Measurements from ENCODE around the gene POP5.
"Not testable (repeated sequence)": the region's sequence is repeated elsewhere in the genome, so short reads cannot be mapped to it uniquely, and the experiment has no call there.

Gene POP5

DNA sequence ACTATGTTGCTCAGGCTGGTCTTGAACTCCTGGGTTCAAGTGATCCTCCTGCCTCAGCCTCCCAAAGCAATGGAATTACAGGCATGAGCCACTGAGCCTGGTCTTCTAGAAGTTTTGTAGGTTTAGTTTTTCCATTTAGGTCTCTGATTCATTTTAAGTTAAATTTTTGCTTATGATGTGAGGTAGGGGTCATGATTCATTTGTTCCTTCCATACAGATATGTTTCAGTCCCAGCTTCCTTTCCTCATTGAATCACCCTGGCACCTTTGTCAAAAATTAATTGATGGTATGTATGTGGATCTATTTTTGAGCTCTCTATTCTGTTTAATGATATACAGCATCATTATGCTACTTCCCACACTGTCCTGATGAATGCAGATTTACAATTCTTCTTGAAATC, 33.6 kb upstream of the POP5 start:
- FAIRE-seq (no peak), DNase-seq (ENCODE audit: insufficient read length, low spot score) (no peak)
- TF ChIP-seq, protein P1, sequence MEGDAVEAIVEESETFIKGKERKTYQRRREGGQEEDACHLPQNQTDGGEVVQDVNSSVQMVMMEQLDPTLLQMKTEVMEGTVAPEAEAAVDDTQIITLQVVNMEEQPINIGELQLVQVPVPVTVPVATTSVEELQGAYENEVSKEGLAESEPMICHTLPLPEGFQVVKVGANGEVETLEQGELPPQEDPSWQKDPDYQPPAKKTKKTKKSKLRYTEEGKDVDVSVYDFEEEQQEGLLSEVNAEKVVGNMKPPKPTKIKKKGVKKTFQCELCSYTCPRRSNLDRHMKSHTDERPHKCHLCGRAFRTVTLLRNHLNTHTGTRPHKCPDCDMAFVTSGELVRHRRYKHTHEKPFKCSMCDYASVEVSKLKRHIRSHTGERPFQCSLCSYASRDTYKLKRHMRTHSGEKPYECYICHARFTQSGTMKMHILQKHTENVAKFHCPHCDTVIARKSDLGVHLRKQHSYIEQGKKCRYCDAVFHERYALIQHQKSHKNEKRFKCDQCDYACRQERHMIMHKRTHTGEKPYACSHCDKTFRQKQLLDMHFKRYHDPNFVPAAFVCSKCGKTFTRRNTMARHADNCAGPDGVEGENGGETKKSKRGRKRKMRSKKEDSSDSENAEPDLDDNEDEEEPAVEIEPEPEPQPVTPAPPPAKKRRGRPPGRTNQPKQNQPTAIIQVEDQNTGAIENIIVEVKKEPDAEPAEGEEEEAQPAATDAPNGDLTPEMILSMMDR (IDR thresholded peaks at IDR 0.05; ENCODE audit: insufficient read depth, missing control alignments): no peak

DNA sequence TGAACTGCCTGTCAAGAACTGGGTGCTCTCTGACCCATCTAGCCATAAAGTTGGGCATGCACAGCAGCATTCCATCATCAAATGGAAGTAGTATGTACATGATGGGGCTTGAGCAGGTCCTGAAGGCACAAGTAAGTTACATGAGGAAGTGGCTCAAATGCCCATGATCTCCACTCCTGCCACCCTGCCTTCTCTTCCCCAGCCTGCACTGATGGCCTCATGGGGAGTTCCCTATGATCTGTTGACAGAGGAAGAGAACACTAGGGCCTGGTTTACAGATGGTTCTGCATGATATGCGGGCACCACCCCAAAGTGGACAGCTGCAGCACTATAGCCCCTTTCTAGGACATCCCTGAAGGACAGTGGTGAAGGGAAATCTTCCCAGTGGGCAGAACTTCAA, 30.3 kb upstream of the POP5 start:
- not testable (repeated sequence) for FAIRE-seq; DNase-seq (ENCODE audit: insufficient read length, low spot score)

DNA sequence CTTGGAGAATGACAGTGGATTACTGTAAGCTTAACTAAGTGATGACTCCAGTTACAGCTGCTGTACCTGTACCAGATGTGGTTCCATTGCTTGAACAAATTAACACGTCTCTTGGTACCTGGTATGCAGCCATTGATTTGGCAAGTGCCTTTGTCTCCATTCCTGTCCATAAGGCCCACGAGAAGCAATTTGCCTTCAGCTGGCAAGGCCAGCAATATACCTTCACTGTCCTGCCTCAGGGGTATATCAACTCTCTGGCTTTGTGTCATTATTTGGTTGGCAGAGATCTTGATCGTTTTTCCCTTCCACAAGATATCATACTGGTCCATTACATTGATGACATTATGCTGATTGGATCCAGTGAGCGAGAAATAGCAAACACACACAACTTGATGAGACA, 29.4 kb upstream of the POP5 start:
- TF ChIP-seq, protein P1 (IDR thresholded peaks at IDR 0.05; ENCODE audit: insufficient read depth, missing control alignments): no peak
- DNase-seq (ENCODE audit: insufficient read length, low spot score) (no peak), FAIRE-seq (no peak)

- DNase-seq (ENCODE audit: insufficient read length, low spot score); FAIRE-seq: not testable (repeated sequence)
Measured at GRCh38 chr12:120602416-120602815, 21.2 kb upstream of the POP5 start.

- DNase-seq (ENCODE audit: insufficient read length, low spot score) (peak; percentile 45), FAIRE-seq (no peak)
- TF ChIP-seq, protein P1 (IDR thresholded peaks at IDR 0.05; ENCODE audit: insufficient read depth, missing control alignments): no peak
Measured at GRCh38 chr12:120599672-120600552, 18.7 kb upstream of the POP5 start.

DNA sequence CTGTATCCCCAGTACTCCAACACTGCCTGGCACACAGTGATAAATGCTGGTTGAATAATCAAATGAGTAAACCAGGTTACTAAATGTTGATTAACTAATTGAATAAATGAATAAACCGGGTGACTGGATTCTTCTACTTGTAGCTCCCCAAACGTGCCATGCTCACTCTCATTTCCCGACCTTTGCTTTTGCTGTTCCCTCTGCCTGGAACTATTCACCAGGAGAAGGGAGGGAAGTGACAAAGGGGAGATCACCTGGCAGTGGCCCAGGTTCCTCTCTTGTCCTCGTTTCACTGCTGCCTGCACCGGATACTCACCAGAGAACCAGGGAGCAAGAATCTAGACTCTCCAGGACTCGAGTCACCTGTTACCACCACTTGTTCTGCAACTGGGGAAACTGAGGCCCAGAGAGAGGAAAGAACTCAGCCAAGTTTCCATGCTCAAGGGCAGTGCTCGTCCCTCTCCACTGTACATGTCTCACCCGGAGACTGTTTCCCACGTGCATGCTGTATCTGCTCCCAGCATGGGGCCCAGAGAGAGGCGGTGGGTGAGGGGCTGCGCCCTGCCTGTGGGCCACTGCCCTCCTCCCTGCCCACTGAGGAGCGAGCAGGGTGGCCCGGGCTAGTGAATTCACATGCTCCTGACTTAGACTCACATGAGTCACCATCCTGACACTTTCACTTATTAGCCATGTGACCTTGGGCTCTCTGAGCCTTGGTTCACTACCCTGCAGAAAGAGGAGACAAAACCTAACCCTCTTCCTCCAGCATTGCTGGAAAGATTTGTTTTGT, 17.7 kb upstream of the POP5 start:
- no peak for DNase-seq (ENCODE audit: insufficient read length, low spot score)
- TF ChIP-seq, protein P1 (IDR thresholded peaks at IDR 0.05; ENCODE audit: insufficient read depth, missing control alignments): no peak
- no peak for FAIRE-seq

- DNase-seq (ENCODE audit: insufficient read length, low spot score) (no peak), FAIRE-seq (no peak)
- TF ChIP-seq, protein P1 (IDR thresholded peaks at IDR 0.05; ENCODE audit: insufficient read depth, missing control alignments): no peak
Measured at GRCh38 chr12:120597861-120598260, 16.7 kb upstream of the POP5 start.

- DNase-seq (ENCODE audit: insufficient read length, low spot score) (no peak), FAIRE-seq (no peak)
- TF ChIP-seq, protein P1 (IDR thresholded peaks at IDR 0.05; ENCODE audit: insufficient read depth, missing control alignments): no peak
Measured at GRCh38 chr12:120596901-120597300, 15.7 kb upstream of the POP5 start.

Data from D721Med (cell line).